ENCODE results near the gene FGF12. TPM values are rescaled to one million over a fixed set of nuclear protein-coding genes. Genes with fewer than 3 reads are reported as not detected.
"Not testable (repeated sequence)": the region's sequence is repeated elsewhere in the genome, so short reads cannot be mapped to it uniquely, and the experiment has no call there.

FGF12 gene
- total RNA-seq = not detected in 2 replicates

DNA sequence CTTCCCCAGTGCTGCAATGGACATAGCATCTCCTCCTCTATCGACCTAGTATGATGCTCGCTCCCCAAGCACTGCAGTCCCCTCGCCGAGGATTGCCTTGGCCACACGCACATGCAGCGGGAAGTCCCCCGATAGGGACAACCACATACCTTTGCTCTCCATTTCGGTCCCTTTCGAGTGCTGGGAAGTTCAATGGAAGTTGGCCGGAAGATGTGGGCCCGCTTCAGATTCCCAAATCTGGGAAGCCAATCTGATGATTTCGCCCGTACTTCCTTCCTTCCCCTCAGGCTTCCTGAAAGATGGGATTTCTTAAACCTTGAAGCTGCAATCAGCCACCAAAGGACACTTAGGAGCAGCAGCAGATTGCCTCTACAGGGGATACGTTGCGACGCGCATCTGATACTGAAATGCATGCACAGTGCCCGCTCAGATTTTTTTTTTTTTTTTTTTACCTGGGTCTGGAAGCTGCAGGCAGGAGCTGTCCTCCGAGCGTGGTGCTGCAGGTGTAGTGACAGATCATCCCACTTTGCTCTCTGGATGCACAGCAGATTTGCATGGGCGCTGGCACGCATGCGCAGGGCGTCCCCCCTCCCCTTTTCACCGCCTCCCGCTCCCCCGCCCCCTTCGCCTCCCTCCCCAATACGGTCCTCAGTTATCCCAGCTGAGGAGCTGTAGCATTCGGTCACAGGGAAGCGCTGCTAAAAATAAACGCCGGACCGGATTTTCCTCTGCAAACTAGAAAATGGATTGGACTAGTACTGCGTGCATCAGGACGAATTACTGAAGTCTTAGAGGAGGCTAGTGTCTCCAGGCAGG, at the start of gene FGF12:
FGF12 (minus strand) TSS at position 510 of the 816 bp plus-strand sequence.
- no peaks in the 10 kb centered on the region for H3K9me3 Mint-ChIP-seq
- H3K27ac Mint-ChIP-seq = no peak within 1 kb of the TSS
- DNase-seq (ENCODE audit: low spot score) = no peak
- peaks cover 22% of the 10 kb centered on the region for H3K27me3 Mint-ChIP-seq (ENCODE audit: low read depth)
- H3K36me3 Mint-ChIP-seq (ENCODE audit: low read depth) = no peaks in the 10 kb centered on the region
- no peak within 1 kb of the TSS for H3K4me3 Mint-ChIP-seq (ENCODE audit: low read depth)
- intact Hi-C loops (cut with micrococcal nuclease) = no loop called here
- H3K4me1 Mint-ChIP-seq (ENCODE audit: low read depth) = peaks cover 2% of the 10 kb centered on the region

DNA sequence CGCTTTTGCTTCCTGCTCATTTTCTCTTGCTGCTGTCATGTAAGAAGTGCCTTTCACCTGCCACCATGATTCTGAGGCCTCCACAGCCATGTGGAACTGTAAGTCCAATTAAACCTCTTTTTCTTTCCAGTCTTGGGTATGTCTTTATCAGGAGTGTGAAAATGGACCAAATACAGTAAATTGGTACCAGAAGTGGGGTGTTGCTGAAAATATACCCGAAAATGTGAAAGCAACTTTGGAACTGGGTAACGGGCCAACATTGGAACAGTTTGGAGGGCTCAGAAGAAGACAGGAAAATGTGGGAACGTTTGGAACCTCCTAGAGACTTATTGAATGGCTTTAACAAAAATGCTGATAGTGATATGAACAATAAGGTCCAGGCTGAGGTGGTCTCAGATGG, 47.0 kb upstream of the FGF12 start:
- H3K4me1 Mint-ChIP-seq (ENCODE audit: low read depth); H3K36me3 Mint-ChIP-seq (ENCODE audit: low read depth); DNase-seq (ENCODE audit: low spot score); H3K4me3 Mint-ChIP-seq (ENCODE audit: low read depth); H3K27ac Mint-ChIP-seq; H3K27me3 Mint-ChIP-seq (ENCODE audit: low read depth); intact Hi-C loops (cut with micrococcal nuclease): not testable (repeated sequence)
- H3K9me3 Mint-ChIP-seq = peaks cover 21% of the 10 kb centered on the region

DNA sequence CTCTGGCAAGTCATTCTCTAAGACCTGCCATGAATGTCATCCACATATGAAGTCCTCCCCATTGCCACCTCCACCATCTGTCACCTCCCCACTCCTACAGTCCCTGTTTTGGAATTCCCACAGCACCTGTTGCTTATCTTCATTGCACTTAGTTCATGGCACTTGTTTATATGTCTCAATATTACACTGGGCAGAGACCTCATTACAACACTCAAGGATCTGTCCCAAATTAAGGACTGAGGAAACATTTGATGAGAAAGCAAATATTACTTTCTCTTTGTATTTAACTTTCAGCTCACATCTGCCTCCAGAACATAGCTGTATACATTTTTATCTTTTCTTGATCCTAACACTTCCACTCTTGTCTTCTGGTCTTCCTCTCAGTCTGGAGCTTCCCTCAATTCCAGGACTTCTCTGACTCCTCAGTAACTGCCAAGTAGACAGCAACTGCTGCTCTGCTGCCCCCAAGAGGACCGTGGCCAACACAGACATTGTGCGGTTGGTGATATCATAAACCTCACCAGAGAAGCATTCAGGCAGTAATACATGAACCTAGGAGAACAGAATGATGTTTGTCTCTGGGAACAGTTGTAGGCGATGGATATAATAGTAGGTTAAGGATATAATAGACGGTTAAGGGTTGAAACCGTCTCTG, 45.0 kb upstream of the FGF12 start:
- Mint-ChIP-seq H3K9me3 (peaks cover 21% of the 10 kb centered on the region), H3K27ac (no peak overlapping the region), H3K4me3 (ENCODE audit: low read depth) (no peak overlapping the region), H3K4me1 (ENCODE audit: low read depth) (no peaks in the 10 kb centered on the region), H3K27me3 (ENCODE audit: low read depth) (no peaks in the 10 kb centered on the region), H3K36me3 (ENCODE audit: low read depth) (no peaks in the 10 kb centered on the region)
- DNase-seq (ENCODE audit: low spot score) = no peak
- intact Hi-C loops (cut with micrococcal nuclease) = no loop called here

DNA sequence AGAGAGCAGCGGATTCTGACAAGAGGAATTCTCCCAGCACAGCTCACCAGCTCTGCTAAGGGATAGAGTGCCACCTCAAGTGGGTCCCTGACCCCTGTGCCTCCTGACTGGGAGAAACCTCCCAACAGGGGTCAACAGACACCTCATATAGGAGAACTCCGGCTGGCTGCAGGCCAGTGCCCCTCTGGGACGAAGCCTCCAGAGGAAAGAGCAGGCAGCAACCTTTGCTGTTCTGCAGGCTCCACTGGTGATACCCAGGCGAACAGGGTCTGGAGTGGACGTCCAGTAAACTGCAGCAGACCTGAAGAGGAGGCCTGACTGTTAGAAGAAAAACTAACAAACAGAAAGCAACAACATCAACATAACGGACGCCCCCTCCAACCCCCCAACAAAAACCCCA, 31.3 kb upstream of the FGF12 start:
- Mint-ChIP-seq H3K4me1 (ENCODE audit: low read depth) (no peaks in the 10 kb centered on the region), H3K27me3 (ENCODE audit: low read depth) (no peaks in the 10 kb centered on the region), H3K36me3 (ENCODE audit: low read depth) (no peaks in the 10 kb centered on the region), H3K9me3 (no peaks in the 10 kb centered on the region), H3K27ac (no peak overlapping the region), H3K4me3 (ENCODE audit: low read depth) (no peak overlapping the region)
- intact Hi-C loops (cut with micrococcal nuclease) = no loop called here
- DNase-seq (ENCODE audit: low spot score) = no peak

DNA sequence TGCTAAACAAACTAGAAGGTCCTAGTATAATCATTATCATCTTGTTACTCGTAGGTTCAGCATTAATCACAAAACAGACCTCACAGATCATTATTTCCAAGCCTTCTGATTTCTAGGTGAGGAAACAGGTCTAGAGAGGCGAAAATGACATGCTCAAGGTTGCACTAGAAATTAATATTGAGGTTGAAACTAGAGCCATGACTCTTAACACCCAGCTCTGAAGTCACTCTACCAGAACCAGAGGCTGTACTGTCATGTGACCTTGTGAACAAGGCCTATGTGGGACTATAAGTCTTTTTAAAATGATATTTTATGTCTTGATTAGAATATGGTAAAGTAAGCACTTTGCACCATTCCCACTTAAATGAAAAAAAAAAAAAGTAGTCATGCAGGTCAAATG, 23.8 kb upstream of the FGF12 start:
- Mint-ChIP-seq H3K9me3 (no peaks in the 10 kb centered on the region), H3K27ac (no peak overlapping the region), H3K36me3 (ENCODE audit: low read depth) (no peaks in the 10 kb centered on the region), H3K27me3 (ENCODE audit: low read depth) (no peaks in the 10 kb centered on the region), H3K4me1 (ENCODE audit: low read depth) (no peaks in the 10 kb centered on the region), H3K4me3 (ENCODE audit: low read depth) (no peak overlapping the region)
- no peak for DNase-seq (ENCODE audit: low spot score)
- intact Hi-C loops (cut with micrococcal nuclease) = no loop called here

DNA sequence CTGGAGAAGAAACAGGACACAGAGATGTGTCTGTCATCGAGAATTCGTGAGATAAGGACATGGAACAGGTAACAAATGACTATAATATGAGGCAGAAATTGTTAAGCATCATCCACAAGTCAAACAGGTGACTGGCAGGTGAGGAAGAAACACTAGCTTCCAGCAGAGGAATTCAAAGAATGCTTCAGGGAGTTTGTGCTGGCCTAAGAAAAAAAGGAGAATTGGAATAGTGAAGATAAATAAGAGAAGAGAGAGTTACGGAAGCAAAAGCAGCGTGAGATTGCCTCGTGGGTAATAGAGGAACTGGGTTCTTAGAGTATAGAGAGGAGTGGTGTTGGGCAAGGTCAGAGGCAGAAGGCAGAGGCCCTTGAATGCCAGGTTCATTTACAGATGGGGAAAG, 22.9 kb upstream of the FGF12 start:
- no peak overlapping the region for H3K4me3 Mint-ChIP-seq (ENCODE audit: low read depth)
- DNase-seq (ENCODE audit: low spot score) = no peak
- no peaks in the 10 kb centered on the region for H3K27me3 Mint-ChIP-seq (ENCODE audit: low read depth)
- no peaks in the 10 kb centered on the region for H3K36me3 Mint-ChIP-seq (ENCODE audit: low read depth)
- H3K4me1 Mint-ChIP-seq (ENCODE audit: low read depth) = no peaks in the 10 kb centered on the region
- H3K9me3 Mint-ChIP-seq = no peaks in the 10 kb centered on the region
- H3K27ac Mint-ChIP-seq = no peak overlapping the region
- intact Hi-C loops (cut with micrococcal nuclease) = no loop called here

DNA sequence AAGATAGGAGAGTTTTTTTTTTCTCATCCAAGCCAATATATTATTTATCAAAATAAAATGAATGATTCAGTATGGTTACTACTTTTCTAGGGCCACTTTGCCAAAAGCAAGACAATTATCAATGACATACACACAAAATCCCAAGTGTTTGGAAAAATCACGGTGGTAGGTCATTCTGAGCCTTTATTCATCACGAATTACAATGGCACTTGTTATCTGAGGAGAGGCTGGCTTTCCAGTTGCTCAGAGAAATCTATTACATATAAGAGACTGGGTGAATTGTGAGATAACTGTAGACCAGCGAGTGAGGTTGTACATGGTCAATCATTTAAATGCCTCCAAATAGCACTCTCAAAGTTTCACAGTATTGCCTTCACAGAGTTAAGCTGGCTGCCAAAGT, 20.4 kb upstream of the FGF12 start:
- no peaks in the 10 kb centered on the region for H3K36me3 Mint-ChIP-seq (ENCODE audit: low read depth)
- no peaks in the 10 kb centered on the region for H3K27me3 Mint-ChIP-seq (ENCODE audit: low read depth)
- DNase-seq (ENCODE audit: low spot score) = no peak
- H3K4me1 Mint-ChIP-seq (ENCODE audit: low read depth) = no peaks in the 10 kb centered on the region
- intact Hi-C loops (cut with micrococcal nuclease) = no loop called here
- no peaks in the 10 kb centered on the region for H3K9me3 Mint-ChIP-seq
- H3K27ac Mint-ChIP-seq = no peak overlapping the region
- H3K4me3 Mint-ChIP-seq (ENCODE audit: low read depth) = no peak overlapping the region

DNA sequence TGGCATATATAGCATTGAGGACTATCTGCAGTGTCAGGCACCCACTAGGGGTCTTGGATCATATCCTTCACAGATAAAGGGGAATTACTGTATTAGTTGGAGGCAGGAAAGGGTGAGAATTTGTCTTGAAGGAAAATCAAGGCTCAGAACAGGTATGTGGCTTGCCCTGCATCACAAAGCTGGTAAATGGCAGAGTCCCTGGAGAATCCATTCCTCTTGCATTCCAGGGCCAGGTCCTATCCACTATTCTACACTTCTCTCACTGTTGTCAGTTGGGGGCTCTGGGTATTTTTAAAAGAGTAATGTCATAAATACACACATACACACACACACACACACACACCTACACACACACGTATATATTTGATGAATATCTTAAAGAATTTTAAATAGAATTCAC, 19.8 kb upstream of the FGF12 start:
- Mint-ChIP-seq H3K9me3 (no peaks in the 10 kb centered on the region), H3K27ac (no peak overlapping the region), H3K4me3 (ENCODE audit: low read depth) (no peak overlapping the region), H3K27me3 (ENCODE audit: low read depth) (no peaks in the 10 kb centered on the region), H3K4me1 (ENCODE audit: low read depth) (no peaks in the 10 kb centered on the region), H3K36me3 (ENCODE audit: low read depth) (no peaks in the 10 kb centered on the region)
- DNase-seq (ENCODE audit: low spot score) = no peak
- intact Hi-C loops (cut with micrococcal nuclease) = no loop called here

DNA sequence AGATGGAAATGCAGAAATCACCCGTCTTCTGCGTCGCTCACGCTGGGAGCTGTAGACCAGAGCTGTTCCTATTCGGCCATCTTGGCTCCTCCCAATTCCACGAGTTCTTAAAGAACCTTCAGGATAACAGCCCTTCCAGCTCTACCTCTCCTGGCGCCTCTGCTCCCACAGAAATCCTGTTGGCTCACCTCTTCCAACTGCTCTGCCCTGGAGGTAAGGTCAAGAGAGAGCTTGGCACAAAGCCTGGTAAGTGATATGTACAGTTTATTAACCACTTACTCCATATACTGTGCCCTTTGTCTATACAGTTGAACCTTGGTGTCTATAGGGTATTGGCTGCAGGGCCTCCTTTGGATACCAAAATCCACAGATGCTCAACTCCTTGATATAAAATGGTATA, 17.8 kb upstream of the FGF12 start:
- DNase-seq (ENCODE audit: low spot score) = no peak
- intact Hi-C loops (cut with micrococcal nuclease) = no loop called here
- Mint-ChIP-seq H3K27ac (no peak overlapping the region), H3K4me1 (ENCODE audit: low read depth) (no peaks in the 10 kb centered on the region), H3K4me3 (ENCODE audit: low read depth) (no peak overlapping the region), H3K27me3 (ENCODE audit: low read depth) (no peaks in the 10 kb centered on the region), H3K36me3 (ENCODE audit: low read depth) (no peaks in the 10 kb centered on the region), H3K9me3 (no peaks in the 10 kb centered on the region)

DNA sequence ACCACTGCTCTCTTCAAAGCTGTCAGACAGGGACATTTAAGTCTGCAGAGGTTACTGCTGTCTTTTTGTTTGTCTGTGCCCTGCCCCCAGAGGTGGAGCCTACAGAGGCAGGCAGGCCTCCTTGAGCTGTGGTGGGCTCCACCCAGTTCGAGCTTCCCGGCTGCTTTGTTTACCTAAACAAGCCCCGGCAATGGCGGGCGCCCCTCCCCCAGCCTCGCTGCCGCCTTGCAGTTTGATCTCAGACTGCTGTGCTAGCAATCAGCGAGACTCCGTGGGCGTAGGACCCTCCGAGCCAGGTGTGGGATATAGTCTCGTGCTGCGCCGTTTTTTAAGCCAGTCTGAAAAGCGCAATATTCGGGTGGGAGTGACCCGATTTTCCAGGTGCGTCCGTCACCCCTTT, 17.3 kb upstream of the FGF12 start:
- H3K4me3 Mint-ChIP-seq (ENCODE audit: low read depth); H3K36me3 Mint-ChIP-seq (ENCODE audit: low read depth); DNase-seq (ENCODE audit: low spot score); intact Hi-C loops (cut with micrococcal nuclease); H3K27ac Mint-ChIP-seq; H3K4me1 Mint-ChIP-seq (ENCODE audit: low read depth); H3K27me3 Mint-ChIP-seq (ENCODE audit: low read depth); H3K9me3 Mint-ChIP-seq: not testable (repeated sequence)

DNA sequence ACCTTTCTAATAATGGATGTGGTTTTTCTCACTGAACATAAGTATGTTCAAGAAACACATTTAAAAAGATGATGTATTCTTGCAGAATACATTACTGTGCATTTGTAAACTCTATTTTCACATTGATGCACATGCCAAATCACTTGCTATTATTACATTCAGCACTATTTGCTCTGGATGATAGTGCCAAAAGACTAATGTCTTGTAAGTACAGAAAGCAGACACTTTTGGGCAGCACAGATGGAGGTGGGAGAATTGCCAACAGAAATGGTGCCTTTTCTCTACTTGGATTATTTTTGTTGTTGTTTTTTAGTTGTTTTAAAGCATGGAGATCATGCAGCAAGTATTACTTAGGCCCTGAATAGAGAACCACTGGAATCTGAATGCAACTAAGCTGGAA, 10.2 kb upstream of the FGF12 start:
- Mint-ChIP-seq H3K27ac (no peak overlapping the region), H3K36me3 (ENCODE audit: low read depth) (no peaks in the 10 kb centered on the region), H3K4me1 (ENCODE audit: low read depth) (no peaks in the 10 kb centered on the region), H3K27me3 (ENCODE audit: low read depth) (no peaks in the 10 kb centered on the region), H3K4me3 (ENCODE audit: low read depth) (no peak overlapping the region), H3K9me3 (no peaks in the 10 kb centered on the region)
- no peak for DNase-seq (ENCODE audit: low spot score)
- intact Hi-C loops (cut with micrococcal nuclease) = no loop called here

DNA sequence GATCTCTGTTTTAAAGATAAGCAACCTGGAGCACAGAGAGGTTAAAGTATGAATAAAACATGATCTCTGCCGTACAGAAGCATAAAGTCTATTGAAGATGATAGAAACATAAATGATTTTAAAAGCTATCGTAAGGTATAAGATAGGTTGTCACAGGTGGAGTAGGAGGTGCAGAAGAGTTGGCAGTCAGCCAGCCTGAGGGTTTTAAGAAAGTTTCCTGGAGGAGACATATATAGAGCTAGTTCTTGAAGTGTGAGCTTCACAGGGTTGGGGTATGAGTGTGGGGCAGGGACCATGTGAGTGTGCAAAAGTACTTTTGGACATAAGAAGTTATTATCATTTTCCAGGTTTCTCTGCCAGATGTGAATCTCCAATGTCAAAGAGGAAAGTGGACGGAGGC, 3.9 kb upstream of the FGF12 start:
- H3K4me3 Mint-ChIP-seq (ENCODE audit: low read depth) = no peak overlapping the region
- no peaks in the 10 kb centered on the region for H3K9me3 Mint-ChIP-seq
- H3K27ac Mint-ChIP-seq = no peak overlapping the region
- peaks cover 2% of the 10 kb centered on the region for H3K4me1 Mint-ChIP-seq (ENCODE audit: low read depth)
- DNase-seq (ENCODE audit: low spot score) = no peak
- intact Hi-C loops (cut with micrococcal nuclease) = no loop called here
- H3K27me3 Mint-ChIP-seq (ENCODE audit: low read depth) = peaks cover 15% of the 10 kb centered on the region
- H3K36me3 Mint-ChIP-seq (ENCODE audit: low read depth) = no peaks in the 10 kb centered on the region

DNA sequence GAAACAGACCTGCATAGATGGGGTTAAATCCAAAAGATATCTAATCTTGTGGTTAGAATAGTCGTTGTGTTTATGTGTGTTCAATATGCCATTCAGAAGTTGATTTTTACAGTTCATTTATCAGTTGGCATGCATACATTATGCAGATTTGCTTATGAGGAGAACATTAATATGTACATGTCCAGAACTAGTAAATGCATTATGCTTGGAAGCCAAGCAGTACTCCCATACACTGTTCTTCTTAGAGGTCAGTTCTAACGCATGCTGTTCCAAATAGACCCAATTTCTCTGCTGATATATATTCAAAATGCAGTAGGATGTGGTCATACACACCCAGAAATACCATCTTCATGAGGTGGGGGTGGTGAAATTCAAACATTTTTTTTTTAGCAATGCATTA, 956 bp downstream of the FGF12 start:
- Mint-ChIP-seq H3K4me1 (ENCODE audit: low read depth) (peaks cover 2% of the 10 kb centered on the region), H3K36me3 (ENCODE audit: low read depth) (no peaks in the 10 kb centered on the region), H3K27me3 (ENCODE audit: low read depth) (peaks cover 22% of the 10 kb centered on the region), H3K27ac (no peak overlapping the region), H3K4me3 (ENCODE audit: low read depth) (no peak overlapping the region), H3K9me3 (no peaks in the 10 kb centered on the region)
- intact Hi-C loops (cut with micrococcal nuclease) = no loop called here
- DNase-seq (ENCODE audit: low spot score) = no peak
